B cell (primary cell): Measurements from ENCODE around the gene NRG2. TPM values are rescaled to one million over a fixed set of nuclear protein-coding genes. Genes with fewer than 3 reads are reported as not detected.

Experiments
- ATAC-seq: fragments of 200-7000 bp; cut with Tn5 transposase; one replicate; pipeline ENCODE4 v1.10.0; 2021; ENCODE audit warnings: low read depth, mild to moderate bottlenecking, moderate number of reproducible peaks, moderate library complexity
- CTCF ChIA-PET: fragments of 350-600 bp; sonication (Branson Sonifier 250); formaldehyde crosslinking; loops from one replicate; lab custom pipeline; 2021; ENCODE audit warnings: antibody characterized with exemption, inconsistent platforms; lab: Charles Lee
- POLR2A ChIA-PET: fragments of 350-600 bp; sonication (Branson Sonifier 250); formaldehyde crosslinking; loops from one replicate; lab custom pipeline; 2021; ENCODE audit warnings: antibody characterized with exemption; lab: Charles Lee
- DNase-seq: peaks from one replicate; pipeline ENCODE4 v3.0.0; 2013
- H2AFZ ChIP-seq: 2 replicates; pipeline ENCODE4 v1.6.1; 2012; ENCODE audit warnings: mild to moderate bottlenecking, low read depth, low read length; ENCODE audit not compliant: insufficient read depth, poor library complexity, severe bottlenecking
- H3K27ac ChIP-seq, 2 donors: 1 replicate in 1 of 2; 2 replicates in 1 of 2; pipeline ENCODE4 v1.5.1; 2012 to 2013; ENCODE audit warnings: low read length in 2 of 2, mild to moderate bottlenecking in 2 of 2, moderate library complexity in 1 of 2
- H3K27me3 ChIP-seq, 4 experiments: fragments of 200-600 bp in 1 of 4; sonication (generic) in 1 of 4; replicated peaks in 1 of 4; 1 replicate in 2 of 4; 2 replicates in 2 of 4; pipeline versions ENCODE4 v1.6.1 to v1.7.0; 2013 to 2016; ENCODE audit warnings: low read length in 3 of 4, mild to moderate bottlenecking in 2 of 4, mixed read lengths in 1 of 4, moderate library complexity in 1 of 4; ENCODE audit not compliant: insufficient read depth in 4 of 4, control insufficient read depth in 3 of 4; ENCODE audit errors: control extremely low read depth in 1 of 4
- H3K36me3 ChIP-seq, 2 experiments: replicated peaks in 1 of 2; 1 replicate in 1 of 2; 2 replicates in 1 of 2; pipeline versions ENCODE4 v1.6.1 to v1.7.1; 2013; ENCODE audit warnings: low read length in 1 of 2; ENCODE audit not compliant: insufficient read depth in 2 of 2, control insufficient read depth in 1 of 2; ENCODE audit errors: control extremely low read depth in 1 of 2, extremely low read depth in 1 of 2
- H3K4me1 ChIP-seq, 2 donors: fragments of 200-600 bp in 1 of 2; sonication (generic) in 1 of 2; 1 replicate in 1 of 2; 2 replicates in 1 of 2; pipeline versions ENCODE4 v1.5.1 to v1.6.1; 2013 to 2017; ENCODE audit warnings: low read length in 2 of 2; ENCODE audit not compliant: control insufficient read depth in 2 of 2, insufficient read depth in 2 of 2
- H3K4me2 ChIP-seq: replicated peaks from 2 replicates; pipeline ENCODE3; 2012; ENCODE audit warnings: mild to moderate bottlenecking, low read depth, low read length; ENCODE audit not compliant: poor library complexity, severe bottlenecking
- H3K4me3 ChIP-seq, 5 experiments: fragments of 200-600 bp in 1 of 5; sonication (generic) in 1 of 5; 1 replicate in 3 of 5; 2 replicates in 2 of 5; pipeline versions ENCODE4 v1.5.1 to v1.7.0; 2011 to 2016; ENCODE audit warnings: low read length in 4 of 5, mild to moderate bottlenecking in 4 of 5, low read depth in 2 of 5, control low read depth in 1 of 5, moderate library complexity in 1 of 5; ENCODE audit not compliant: insufficient read depth in 1 of 5; ENCODE audit errors: control extremely low read depth in 1 of 5, extremely low read depth in 1 of 5
- H3K79me2 ChIP-seq: fragments of 200-600 bp; sonication (generic); one replicate; pipeline ENCODE4 v1.6.0; 2016; ENCODE audit warnings: low read length; ENCODE audit not compliant: control insufficient read depth, insufficient read depth
- H3K9ac ChIP-seq: fragments of 200-600 bp; sonication (generic); 2 replicates; pipeline ENCODE4 v1.6.1; 2017; ENCODE audit warnings: mild to moderate bottlenecking, low read length, moderate library complexity
- H3K9me3 ChIP-seq, 3 donors: one replicate each; pipeline versions ENCODE4 v1.6.1 to v1.7.1; 2013; ENCODE audit warnings: low read length in 2 of 3; ENCODE audit not compliant: control insufficient read depth in 2 of 3, insufficient read depth in 1 of 3; ENCODE audit errors: control extremely low read depth in 1 of 3
- H4K20me1 ChIP-seq: 2 replicates; pipeline ENCODE4 v1.6.0; 2012; ENCODE audit warnings: mild to moderate bottlenecking, low read length; ENCODE audit not compliant: insufficient read depth, control insufficient read depth, poor library complexity, severe bottlenecking
- H3K27ac Mint-ChIP-seq: one replicate; pipeline ENCODE4 v1.8.0; 2021; ENCODE audit warnings: mixed read lengths
- H3K27me3 Mint-ChIP-seq: one replicate; pipeline ENCODE4 v1.8.0; 2021; ENCODE audit warnings: mixed read lengths
- H3K4me1 Mint-ChIP-seq: one replicate; pipeline ENCODE4 v1.8.0; 2021; ENCODE audit warnings: mixed read lengths
- H3K4me3 Mint-ChIP-seq: one replicate; pipeline ENCODE4 v1.8.0; 2021; ENCODE audit warnings: mixed read lengths
- H3K9me3 Mint-ChIP-seq: one replicate; pipeline ENCODE4 v1.8.0; 2022; ENCODE audit warnings: mixed read lengths; ENCODE audit not compliant: insufficient read depth
- CTCF ChIP-seq: fragments of 200-600 bp; IDR thresholded peaks from one replicate; pipeline ENCODE4 v1.8.0; 2022; ENCODE audit warnings: antibody characterized with exemption, mild to moderate bottlenecking
- EZH2 ChIP-seq: IDR thresholded peaks from 2 replicates; pipeline ENCODE4 v1.6.1; 2012; ENCODE audit warnings: borderline replicate concordance, low read depth, mild to moderate bottlenecking, moderate library complexity, low read length; ENCODE audit not compliant: insufficient read depth, poor library complexity, severe bottlenecking
- WGBS: methylation state at CpG from one replicate; pipeline ENCODE4 v1.1.5; 2013; ENCODE audit warnings: missing lambda C conversion rate; ENCODE audit not compliant: insufficient coverage; 5-methylcytosine and 5-hydroxymethylcytosine counted together
- intact Hi-C: fragments of 100-400 bp; cut with micrococcal nuclease; formaldehyde crosslinking; loops from one replicate; pipeline ENCODE4 v1.10.0; 2022
- polyA plus RNA-seq: library from polyadenylated mRNA; depleted of rRNA; stranded (reverse); fragments of >200 nt; gene quantifications from 2 replicates; pipeline ENCODE4 v1.2.3, GENCODE V29; 2012
- total RNA-seq, 2 donors: library from RNA; stranded (reverse); fragments of 120-200 nt in 1 of 2; gene quantifications; 1 replicate in 1 of 2; 2 replicates in 1 of 2; pipeline versions ENCODE4 v1.2.3 to v1.2.4, GENCODE V29; 2013 to 2022

Gene NRG2
- total and polyA plus RNA-seq, 2 donors (not counting 1 experiment from before 2014, with no cell fraction given) = 0.13 to 0.15 TPM

GRCh38 chr5:139896718-139897117, 146.4 kb downstream of the NRG2 start:
- TF ChIP-seq EZH2 (no peak), CTCF (no peak)
- no peaks in the 10 kb centered on the region for H3K9me3 Mint-ChIP-seq
- H3K4me3 ChIP-seq = no peak overlapping the region
- H3K27ac ChIP-seq = no peak overlapping the region
- CTCF ChIA-PET = no interaction called here
- H3K27me3 Mint-ChIP-seq = peaks cover 51% of the 10 kb centered on the region
- intact Hi-C loops = no loop called here
- no peaks in the 10 kb centered on the region for H3K36me3 ChIP-seq
- 92% methylated on average over 4 of the region's 4 CpGs for whole genome bisulfite sequencing
- no peaks in the 10 kb centered on the region for H3K9me3 ChIP-seq
- no peaks in the 10 kb centered on the region for H3K79me2 ChIP-seq
- no peak overlapping the region for H3K4me3 Mint-ChIP-seq
- ATAC-seq = no peak
- H3K9ac ChIP-seq = no peak overlapping the region
- H3K27ac Mint-ChIP-seq = no peak overlapping the region
- DNase-seq = no peak
- no peaks in the 10 kb centered on the region for H3K4me1 ChIP-seq
- H2AFZ ChIP-seq = no peak overlapping the region
- H3K4me1 Mint-ChIP-seq = no peaks in the 10 kb centered on the region
- H4K20me1 ChIP-seq = no peaks in the 10 kb centered on the region
- POLR2A ChIA-PET = no interaction called here
- no peak overlapping the region for H3K4me2 ChIP-seq
- peaks cover 0 to 37% (median 2%) of the 10 kb centered on the region in 4 experiments for H3K27me3 ChIP-seq

GRCh38 chr5:139895647-139896046, 147.5 kb downstream of the NRG2 start:
- ATAC-seq (no peak), DNase-seq (no peak)
- Histone ChIP-seq H3K79me2 (no peaks in the 10 kb centered on the region), H3K4me3 (no peak overlapping the region), H4K20me1 (no peaks in the 10 kb centered on the region), H3K4me1 (no peaks in the 10 kb centered on the region), H3K36me3 (no peaks in the 10 kb centered on the region), H3K9ac (no peak overlapping the region), H3K4me2 (no peak overlapping the region), H2AFZ (no peak overlapping the region), H3K9me3 (no peaks in the 10 kb centered on the region), H3K27ac (no peak overlapping the region), H3K27me3 (peaks cover 0 to 31% (median 0%) of the 10 kb centered on the region in 4 experiments)
- POLR2A ChIA-PET = no interaction called here
- Mint-ChIP-seq H3K4me1 (no peaks in the 10 kb centered on the region), H3K27me3 (peaks cover 48% of the 10 kb centered on the region), H3K4me3 (no peak overlapping the region), H3K27ac (no peak overlapping the region), H3K9me3 (no peaks in the 10 kb centered on the region)
- 63% methylated on average over 1 of the region's 2 CpGs for WGBS
- intact Hi-C loops = no loop called here
- no peak for TF ChIP-seq EZH2
- no peak for TF ChIP-seq CTCF
- CTCF ChIA-PET = interaction anchor here (0.9 kb wide), 1 partner anchor 33 kb away, joined by 3 read pairs; no protein-coding TSS in a partner anchor
